ENCODE results near the gene SLC17A1. TPM values are rescaled to one million over a fixed set of nuclear protein-coding genes. Genes with fewer than 3 reads are reported as not detected.

SLC17A1 gene
- total and polyA plus RNA-seq, 2 donors from 2014 or later, result 26.3 to 109 TPM

DNA sequence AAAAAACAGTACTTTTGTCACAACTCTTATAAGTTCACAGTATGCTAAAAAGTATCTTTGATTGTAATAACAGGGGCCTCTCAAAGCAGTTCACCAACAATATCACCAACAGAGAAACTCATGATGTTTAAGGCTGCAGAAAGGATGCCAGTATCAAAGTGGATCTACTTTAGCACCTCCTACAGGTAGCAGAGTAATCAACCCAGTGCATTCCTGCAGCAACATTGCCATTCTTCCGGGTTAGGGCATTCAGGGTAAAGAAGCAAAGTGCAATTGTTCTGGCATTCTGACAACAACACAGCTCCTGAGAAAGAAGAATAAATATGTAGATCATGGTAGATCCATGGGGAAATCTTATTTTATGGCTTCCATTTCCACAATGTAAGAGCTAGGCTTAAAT lies 84.9 kb downstream of the SLC17A1 start:
- DNase-seq, result no peak
- H3K9me3 ChIP-seq (ENCODE audit: control insufficient read depth in 2 of 3, insufficient read depth in 1 of 3, low read length in 3 of 3), result no peaks in the 10 kb centered on the region
- no peak overlapping the region for H3K9ac ChIP-seq (ENCODE audit: low read length in 3 of 3)
- no peaks in the 10 kb centered on the region for H3K27me3 ChIP-seq (ENCODE audit: control insufficient read depth, insufficient read depth, low read length)
- intact Hi-C loops (cut with DNase I), result no loop called here
- no peaks in the 10 kb centered on the region for H3K4me1 ChIP-seq (ENCODE audit: control insufficient read depth in 2 of 3, insufficient read depth in 2 of 3, low read depth in 1 of 3, low read length in 3 of 3)
- no peak overlapping the region for H3K4me3 ChIP-seq (ENCODE audit: low read length in 3 of 3)
- FAIRE-seq, result no peak
- no peaks in the 10 kb centered on the region for H3K36me3 ChIP-seq (ENCODE audit: control insufficient read depth in 2 of 3, insufficient read depth in 3 of 3, low read length in 3 of 3)
- TF ChIP-seq, protein P1, sequence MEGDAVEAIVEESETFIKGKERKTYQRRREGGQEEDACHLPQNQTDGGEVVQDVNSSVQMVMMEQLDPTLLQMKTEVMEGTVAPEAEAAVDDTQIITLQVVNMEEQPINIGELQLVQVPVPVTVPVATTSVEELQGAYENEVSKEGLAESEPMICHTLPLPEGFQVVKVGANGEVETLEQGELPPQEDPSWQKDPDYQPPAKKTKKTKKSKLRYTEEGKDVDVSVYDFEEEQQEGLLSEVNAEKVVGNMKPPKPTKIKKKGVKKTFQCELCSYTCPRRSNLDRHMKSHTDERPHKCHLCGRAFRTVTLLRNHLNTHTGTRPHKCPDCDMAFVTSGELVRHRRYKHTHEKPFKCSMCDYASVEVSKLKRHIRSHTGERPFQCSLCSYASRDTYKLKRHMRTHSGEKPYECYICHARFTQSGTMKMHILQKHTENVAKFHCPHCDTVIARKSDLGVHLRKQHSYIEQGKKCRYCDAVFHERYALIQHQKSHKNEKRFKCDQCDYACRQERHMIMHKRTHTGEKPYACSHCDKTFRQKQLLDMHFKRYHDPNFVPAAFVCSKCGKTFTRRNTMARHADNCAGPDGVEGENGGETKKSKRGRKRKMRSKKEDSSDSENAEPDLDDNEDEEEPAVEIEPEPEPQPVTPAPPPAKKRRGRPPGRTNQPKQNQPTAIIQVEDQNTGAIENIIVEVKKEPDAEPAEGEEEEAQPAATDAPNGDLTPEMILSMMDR (IDR thresholded peaks at IDR 0.05; ENCODE audit: borderline replicate concordance, extremely low read depth, insufficient read depth), result no peak
- no peak overlapping the region for H3K27ac ChIP-seq (ENCODE audit: low read depth in 2 of 2, low read length in 2 of 2)

DNA sequence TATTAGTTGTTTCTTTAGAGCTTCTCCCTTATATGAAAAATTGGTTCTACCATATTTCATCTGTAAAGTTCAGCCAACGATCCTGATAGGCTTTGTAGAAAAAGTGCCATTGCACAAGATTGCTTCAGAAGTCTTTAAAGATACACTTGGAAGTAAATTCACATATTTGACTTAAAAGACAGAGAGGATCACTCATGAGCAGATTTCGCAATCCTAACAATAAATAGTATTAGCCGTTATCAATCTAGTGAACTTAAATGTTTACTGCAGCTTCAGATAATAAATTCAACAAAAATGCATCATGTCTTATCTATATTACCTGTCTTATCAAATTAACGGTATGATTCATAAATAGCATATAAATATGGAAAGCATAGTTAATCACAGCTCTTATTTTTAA lies 86.0 kb downstream of the SLC17A1 start:
- TF ChIP-seq, protein P1 (IDR thresholded peaks at IDR 0.05; ENCODE audit: borderline replicate concordance, extremely low read depth, insufficient read depth), result no peak
- Histone ChIP-seq H3K27ac (ENCODE audit: low read depth in 2 of 2, low read length in 2 of 2) (no peak overlapping the region), H3K27me3 (ENCODE audit: control insufficient read depth, insufficient read depth, low read length) (no peaks in the 10 kb centered on the region), H3K9me3 (ENCODE audit: control insufficient read depth in 2 of 3, insufficient read depth in 1 of 3, low read length in 3 of 3) (no peaks in the 10 kb centered on the region), H3K4me1 (ENCODE audit: control insufficient read depth in 2 of 3, insufficient read depth in 2 of 3, low read depth in 1 of 3, low read length in 3 of 3) (no peaks in the 10 kb centered on the region), H3K4me3 (ENCODE audit: low read length in 3 of 3) (no peak overlapping the region), H3K9ac (ENCODE audit: low read length in 3 of 3) (no peak overlapping the region), H3K36me3 (ENCODE audit: control insufficient read depth in 2 of 3, insufficient read depth in 3 of 3, low read length in 3 of 3) (no peaks in the 10 kb centered on the region)
- FAIRE-seq (no peak), DNase-seq (no peak)
- intact Hi-C loops (cut with DNase I), result no loop called here

DNA sequence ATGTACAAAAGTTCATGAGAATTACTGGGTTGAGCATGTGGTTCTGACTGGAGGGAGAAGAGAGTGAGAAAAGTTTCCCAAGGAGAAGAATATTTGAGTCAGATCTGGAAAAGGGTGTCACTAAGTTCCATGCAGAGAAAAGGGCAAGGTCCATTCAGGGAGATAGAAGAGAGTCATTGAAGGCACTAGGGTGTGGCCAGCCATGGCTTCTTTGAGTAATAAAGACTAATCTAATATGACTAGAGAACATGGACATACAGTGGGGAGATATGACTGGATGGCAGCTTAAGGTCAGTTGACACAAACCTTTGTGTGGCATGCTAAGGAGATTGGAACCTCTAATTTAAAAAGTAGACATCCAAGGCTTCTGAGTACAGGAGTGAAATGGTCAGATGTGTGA lies 88.0 kb downstream of the SLC17A1 start:
- intact Hi-C loops (cut with DNase I), result no loop called here

More for the DNA sequence above, 88.0 kb downstream of the SLC17A1 start:
- Histone ChIP-seq H3K27ac (ENCODE audit: low read depth in 2 of 2, low read length in 2 of 2) (no peak overlapping the region), H3K36me3 (ENCODE audit: control insufficient read depth in 2 of 3, insufficient read depth in 3 of 3, low read length in 3 of 3) (no peaks in the 10 kb centered on the region), H3K4me1 (ENCODE audit: control insufficient read depth in 2 of 3, insufficient read depth in 2 of 3, low read depth in 1 of 3, low read length in 3 of 3) (no peaks in the 10 kb centered on the region), H3K27me3 (ENCODE audit: control insufficient read depth, insufficient read depth, low read length) (no peaks in the 10 kb centered on the region), H3K9me3 (ENCODE audit: control insufficient read depth in 2 of 3, insufficient read depth in 1 of 3, low read length in 3 of 3) (no peaks in the 10 kb centered on the region), H3K4me3 (ENCODE audit: low read length in 3 of 3) (no peak overlapping the region), H3K9ac (ENCODE audit: low read length in 3 of 3) (no peak overlapping the region)
- FAIRE-seq (no peak), DNase-seq (no peak)
- TF ChIP-seq, protein P1 (IDR thresholded peaks at IDR 0.05; ENCODE audit: borderline replicate concordance, extremely low read depth, insufficient read depth), result no peak
